ENCODE data around the gene PRAC1.

Gene PRAC1

DNA sequence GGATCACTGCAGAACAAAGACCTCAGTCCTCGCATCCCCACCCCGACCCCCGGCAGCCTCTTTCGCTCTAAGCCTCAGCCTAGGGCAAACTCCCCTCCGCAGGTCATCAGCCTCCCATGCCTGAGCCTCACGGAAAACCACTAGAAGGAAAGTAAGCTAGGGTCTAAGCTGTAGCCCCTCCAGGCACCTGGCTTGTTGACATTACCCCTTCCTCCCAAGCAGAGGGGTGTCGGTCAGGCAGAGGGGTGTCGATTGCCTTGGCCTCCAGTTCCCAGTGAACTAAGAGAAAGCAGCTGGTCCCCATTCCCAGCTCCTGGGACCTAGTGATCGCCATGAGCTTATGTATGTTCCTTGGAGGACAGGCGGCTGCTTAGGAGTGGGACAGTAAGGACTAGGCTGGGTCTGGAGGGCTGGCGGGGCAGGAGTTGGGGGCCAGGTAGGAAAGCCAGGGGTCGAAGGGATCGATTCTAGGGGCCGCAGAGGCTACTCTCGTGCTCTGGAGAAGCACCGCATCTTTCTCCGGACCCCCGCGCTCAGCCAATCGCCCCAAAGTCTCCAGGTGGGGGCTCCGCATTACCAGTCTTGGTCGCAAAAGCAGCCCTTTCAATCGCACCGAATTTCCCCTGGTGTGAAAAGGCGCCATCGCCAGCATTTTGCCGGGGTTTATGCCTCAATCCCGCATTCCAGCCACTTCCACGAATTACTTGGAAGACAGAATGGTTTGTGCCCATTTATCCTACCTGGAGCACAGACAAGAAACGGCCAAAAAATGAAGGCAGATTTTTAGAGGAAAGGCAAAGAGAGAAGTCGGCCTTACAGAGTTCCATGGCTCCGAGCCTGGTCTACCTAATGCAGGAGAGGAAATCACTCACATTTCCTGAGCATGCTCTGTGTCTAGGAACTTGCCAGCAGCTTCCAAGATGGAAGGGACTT is 27.6 kb upstream of the PRAC1 start:
- no peaks in the 10 kb centered on the region for H3K79me2 ChIP-seq (ENCODE audit: low read length)
- peaks cover 22% of the 10 kb centered on the region for H3K27me3 ChIP-seq (ENCODE audit: low read depth, low read length)
- H3K9me3 ChIP-seq (ENCODE audit: insufficient read depth, low read length) = no peaks in the 10 kb centered on the region
- no peak overlapping the region for H3K27ac ChIP-seq (ENCODE audit: low read length)
- H3K4me3 ChIP-seq (ENCODE audit: low read length) = no peak overlapping the region
- no peak overlapping the region for H3K4me2 ChIP-seq (ENCODE audit: low read length)
- no peak overlapping the region for H2AFZ ChIP-seq (ENCODE audit: low read depth, low read length)
- TF ChIP-seq, protein P1, sequence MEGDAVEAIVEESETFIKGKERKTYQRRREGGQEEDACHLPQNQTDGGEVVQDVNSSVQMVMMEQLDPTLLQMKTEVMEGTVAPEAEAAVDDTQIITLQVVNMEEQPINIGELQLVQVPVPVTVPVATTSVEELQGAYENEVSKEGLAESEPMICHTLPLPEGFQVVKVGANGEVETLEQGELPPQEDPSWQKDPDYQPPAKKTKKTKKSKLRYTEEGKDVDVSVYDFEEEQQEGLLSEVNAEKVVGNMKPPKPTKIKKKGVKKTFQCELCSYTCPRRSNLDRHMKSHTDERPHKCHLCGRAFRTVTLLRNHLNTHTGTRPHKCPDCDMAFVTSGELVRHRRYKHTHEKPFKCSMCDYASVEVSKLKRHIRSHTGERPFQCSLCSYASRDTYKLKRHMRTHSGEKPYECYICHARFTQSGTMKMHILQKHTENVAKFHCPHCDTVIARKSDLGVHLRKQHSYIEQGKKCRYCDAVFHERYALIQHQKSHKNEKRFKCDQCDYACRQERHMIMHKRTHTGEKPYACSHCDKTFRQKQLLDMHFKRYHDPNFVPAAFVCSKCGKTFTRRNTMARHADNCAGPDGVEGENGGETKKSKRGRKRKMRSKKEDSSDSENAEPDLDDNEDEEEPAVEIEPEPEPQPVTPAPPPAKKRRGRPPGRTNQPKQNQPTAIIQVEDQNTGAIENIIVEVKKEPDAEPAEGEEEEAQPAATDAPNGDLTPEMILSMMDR (IDR thresholded peaks at IDR 0.05; ENCODE audit: low read depth, low read length) = no peak
- no peak for TF ChIP-seq EZH2phosphoT487 (IDR thresholded peaks at IDR 0.05; ENCODE audit: low read depth)
- H3K36me3 ChIP-seq (replicated peaks; ENCODE audit: low read depth, low read length) = no peaks in the 10 kb centered on the region
- H3K4me1 ChIP-seq (ENCODE audit: low read length) = peaks cover 13% of the 10 kb centered on the region
- no peak overlapping the region for H3K9ac ChIP-seq (ENCODE audit: low read length)
- H4K20me1 ChIP-seq (ENCODE audit: insufficient read depth, low read length) = no peaks in the 10 kb centered on the region

DNA sequence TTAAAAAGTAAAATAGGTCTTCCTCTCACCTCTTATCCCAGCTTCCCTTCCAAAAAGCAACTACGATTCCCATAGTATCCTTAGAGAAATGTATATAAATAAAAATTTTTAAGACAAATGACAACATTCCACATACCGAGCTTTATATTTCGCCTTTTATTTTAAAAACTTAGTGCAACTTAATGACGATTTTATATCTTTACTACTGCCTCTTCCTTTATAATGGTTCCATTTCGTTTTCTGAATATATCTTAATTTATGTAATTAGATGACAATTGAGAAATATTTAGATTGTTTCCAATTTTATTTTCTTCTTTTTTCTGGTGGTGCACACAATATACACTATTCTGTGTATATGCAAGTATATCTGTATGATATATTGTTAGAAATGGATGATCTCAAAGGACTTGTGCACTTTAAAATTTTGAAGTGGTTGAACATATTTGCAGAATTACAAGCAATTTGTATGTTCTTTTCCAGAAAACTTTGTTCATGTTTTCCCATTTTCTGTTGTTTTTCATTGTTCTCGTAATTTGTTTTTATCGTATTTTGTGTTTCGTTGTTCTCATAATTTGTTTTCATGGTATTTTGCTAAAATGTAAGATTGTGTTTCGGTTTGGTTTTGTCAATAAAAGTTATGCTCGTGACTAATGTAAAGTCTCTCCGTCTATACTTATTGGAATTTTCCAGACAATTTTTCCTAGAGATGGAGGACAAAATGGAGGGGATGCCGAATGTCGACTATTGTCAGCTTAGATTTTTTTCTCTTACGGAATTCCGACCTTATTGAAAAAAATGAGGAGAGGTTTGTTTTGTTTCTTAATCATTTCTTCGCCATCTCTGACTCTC is 26.6 kb upstream of the PRAC1 start:
- no peak overlapping the region for H2AFZ ChIP-seq (ENCODE audit: low read depth, low read length)
- no peak overlapping the region for H3K9ac ChIP-seq (ENCODE audit: low read length)

DNA sequence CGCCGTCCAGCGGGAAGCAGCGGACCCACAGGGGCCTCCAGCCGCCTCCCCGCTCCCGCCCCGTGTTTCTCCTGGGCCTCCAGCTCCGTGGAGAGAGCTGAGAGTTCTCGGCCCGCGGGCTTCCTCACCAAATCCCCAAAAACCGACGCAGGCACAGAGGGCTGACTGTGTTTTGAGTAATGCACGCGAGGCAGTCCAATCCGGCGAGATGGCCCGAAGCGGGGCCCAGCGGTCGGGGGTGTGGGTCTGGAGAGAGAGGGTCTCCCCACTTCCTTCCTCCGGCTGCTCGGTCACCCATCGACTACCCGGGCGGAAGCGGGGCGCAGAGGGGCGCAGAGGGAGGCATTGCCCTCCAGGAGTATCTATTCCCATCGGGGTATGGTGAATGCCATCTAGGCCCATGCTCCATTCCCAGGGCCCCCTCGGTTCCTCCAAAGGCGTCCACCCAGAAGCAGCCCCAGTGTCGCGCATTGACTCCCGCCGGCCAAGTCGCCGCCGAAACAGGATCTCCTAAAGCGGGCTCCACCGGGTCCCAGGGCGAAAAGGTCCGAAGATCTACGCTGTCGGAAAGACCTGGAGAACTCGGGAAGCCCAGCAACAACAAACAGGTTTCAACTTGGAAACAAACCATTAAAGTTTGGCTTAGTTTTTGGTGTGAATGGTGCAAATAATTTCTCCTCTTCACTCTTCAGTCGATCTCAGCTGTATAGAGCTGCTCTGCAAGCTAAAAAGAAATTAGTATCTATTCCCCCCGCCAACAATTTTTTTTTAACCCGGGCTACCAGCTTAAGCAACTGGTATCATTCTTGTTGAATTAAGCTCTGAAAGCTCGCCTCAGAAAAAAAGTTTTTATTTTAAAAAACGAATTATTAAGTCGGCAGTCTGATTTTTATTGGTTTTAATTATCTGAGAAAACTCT is 25.4 kb upstream of the PRAC1 start:
- Histone ChIP-seq H3K27ac (ENCODE audit: low read length) (no peak overlapping the region), H3K9ac (ENCODE audit: low read length) (no peak overlapping the region), H3K27me3 (ENCODE audit: low read depth, low read length) (peaks cover 37% of the 10 kb centered on the region), H3K79me2 (ENCODE audit: low read length) (no peaks in the 10 kb centered on the region), H3K4me3 (ENCODE audit: low read length) (no peak overlapping the region), H3K4me1 (ENCODE audit: low read length) (peaks cover 13% of the 10 kb centered on the region), H3K4me2 (ENCODE audit: low read length) (no peak overlapping the region), H3K36me3 (replicated peaks; ENCODE audit: low read depth, low read length) (no peaks in the 10 kb centered on the region), H4K20me1 (ENCODE audit: insufficient read depth, low read length) (no peaks in the 10 kb centered on the region), H2AFZ (ENCODE audit: low read depth, low read length) (no peak overlapping the region), H3K9me3 (ENCODE audit: insufficient read depth, low read length) (no peaks in the 10 kb centered on the region)
- TF ChIP-seq EZH2phosphoT487 (IDR thresholded peaks at IDR 0.05; ENCODE audit: low read depth) = no peak
- TF ChIP-seq, protein P1 (IDR thresholded peaks at IDR 0.05; ENCODE audit: low read depth, low read length) = no peak

More for the DNA sequence above, 26.6 kb upstream of the PRAC1 start:
- TF ChIP-seq EZH2phosphoT487 (IDR thresholded peaks at IDR 0.05; ENCODE audit: low read depth) = no peak
- TF ChIP-seq, protein P1 (IDR thresholded peaks at IDR 0.05; ENCODE audit: low read depth, low read length) = no peak
- H3K79me2 ChIP-seq (ENCODE audit: low read length) = no peaks in the 10 kb centered on the region
- no peaks in the 10 kb centered on the region for H3K36me3 ChIP-seq (replicated peaks; ENCODE audit: low read depth, low read length)
- H3K4me3 ChIP-seq (ENCODE audit: low read length) = no peak overlapping the region
- H4K20me1 ChIP-seq (ENCODE audit: insufficient read depth, low read length) = no peaks in the 10 kb centered on the region
- peaks cover 13% of the 10 kb centered on the region for H3K4me1 ChIP-seq (ENCODE audit: low read length)
- H3K27me3 ChIP-seq (ENCODE audit: low read depth, low read length) = peaks cover 29% of the 10 kb centered on the region
- H3K4me2 ChIP-seq (ENCODE audit: low read length) = no peak overlapping the region
- H3K9me3 ChIP-seq (ENCODE audit: insufficient read depth, low read length) = no peaks in the 10 kb centered on the region
- H3K27ac ChIP-seq (ENCODE audit: low read length) = no peak overlapping the region
